HG03342 (cell line): ENCODE results near the gene SARM1.
"Not testable (repeated sequence)": the region's sequence is repeated elsewhere in the genome, so short reads cannot be mapped to it uniquely, and the experiment has no call there.

ENCODE experiments used
- ATAC-seq: cut with Tn5 transposase; IDR thresholded peaks from one replicate; pipeline ENCODE4 v1.9.1; 2021; ENCODE audit warnings: mild to moderate bottlenecking, moderate library complexity; ENCODE audit not compliant: unreplicated experiment

Gene SARM1

DNA sequence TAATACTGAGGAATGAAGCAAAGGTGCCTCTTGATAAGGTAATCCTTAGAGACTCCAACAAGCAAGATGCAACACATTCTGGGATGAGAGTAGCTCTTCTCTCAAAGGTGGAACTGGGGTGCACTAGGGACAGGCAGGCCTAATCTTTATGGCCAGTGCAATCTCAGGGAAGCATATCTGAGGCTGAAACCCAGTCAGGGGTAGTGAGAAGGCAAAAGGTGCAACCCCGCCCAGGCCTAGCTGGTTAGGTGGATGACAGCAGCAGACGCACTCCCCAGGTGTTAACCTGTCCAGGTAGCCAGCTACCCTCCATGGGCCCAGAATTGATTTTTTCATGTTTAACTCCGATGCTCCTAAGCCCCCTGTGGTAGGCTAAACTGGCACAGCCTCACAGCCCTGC, 44.4 kb downstream of the SARM1 start:
- no peak for ATAC-seq

DNA sequence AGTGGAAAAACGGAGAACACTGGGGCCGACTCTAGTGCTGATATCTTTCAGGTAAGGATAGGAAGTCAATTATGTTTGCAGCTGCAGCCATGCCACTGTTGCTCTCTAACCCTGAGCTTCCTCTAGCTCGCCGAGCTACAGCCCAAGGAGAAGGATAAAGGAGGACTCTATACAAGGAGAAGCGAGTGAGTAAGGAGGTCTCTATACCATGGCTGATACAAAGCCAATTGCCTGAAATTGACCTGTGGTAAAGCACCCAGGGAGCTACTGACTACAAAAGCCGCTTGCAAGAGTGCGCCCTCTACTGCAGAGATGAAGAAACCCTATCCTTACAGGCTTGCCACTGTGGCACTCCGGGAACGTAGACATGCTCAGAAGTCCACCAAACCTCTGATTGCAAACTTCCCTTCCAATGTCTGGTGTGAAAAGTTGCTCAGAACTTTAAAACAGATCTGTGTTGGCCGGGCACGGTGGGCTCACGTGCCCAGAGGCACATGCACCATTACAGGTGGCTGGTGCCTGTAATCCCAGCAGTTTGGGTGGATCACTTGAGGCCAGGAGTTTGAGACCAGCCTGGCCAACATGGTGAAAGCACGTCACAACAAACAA, 45.3 kb downstream of the SARM1 start:
- no peak for ATAC-seq

DNA sequence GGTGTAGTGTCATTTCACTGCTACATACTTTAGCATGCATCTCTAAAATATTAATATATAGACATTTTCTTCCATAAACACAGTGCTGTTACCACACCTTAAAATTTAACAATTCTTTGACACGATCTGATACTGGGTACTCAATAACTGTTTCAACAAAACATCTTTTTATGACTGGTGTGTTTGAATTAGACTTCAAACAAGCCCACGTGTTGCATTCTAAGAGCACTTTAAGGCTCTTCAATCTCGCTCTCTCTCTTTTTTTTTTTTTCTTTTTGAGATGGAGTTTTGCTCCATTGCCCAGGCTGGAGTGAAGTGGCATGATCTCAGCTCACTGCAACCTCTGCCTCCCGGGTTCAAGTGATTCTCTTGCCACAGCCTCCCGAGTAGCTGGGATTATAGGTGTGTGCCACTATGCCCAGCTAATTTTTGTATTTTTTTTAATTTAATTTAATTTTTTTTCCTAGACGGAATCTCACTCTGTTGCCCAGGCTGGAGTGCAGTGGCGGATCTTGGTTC, 50.4 kb downstream of the SARM1 start:
- no peak for ATAC-seq

- no peak for ATAC-seq
These were observed 53.7 kb downstream of the SARM1 start for GRCh38 chr17:28425206-28425605.

DNA sequence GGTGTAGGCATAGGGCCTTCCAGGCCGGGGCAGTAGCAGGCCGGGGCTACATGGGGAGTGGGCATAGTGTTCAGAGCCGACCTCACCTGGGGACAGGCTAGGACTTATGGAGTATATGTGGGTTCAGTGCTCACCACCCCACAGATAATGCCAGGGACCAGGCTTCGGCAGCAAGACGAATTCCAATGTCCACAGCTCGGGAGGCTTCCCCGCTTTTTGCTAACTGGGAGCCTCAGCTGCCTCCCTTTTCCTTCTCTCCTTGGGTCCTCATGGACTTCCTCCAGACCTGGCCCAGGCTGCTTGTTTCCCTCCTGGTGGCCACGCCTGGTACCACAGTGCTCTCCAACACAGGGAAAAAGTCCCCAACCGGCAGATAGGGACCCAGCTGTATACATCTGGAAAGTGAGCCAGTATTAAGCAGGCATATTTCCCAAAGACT, 54.6 kb downstream of the SARM1 start:
- no peak for ATAC-seq

DNA sequence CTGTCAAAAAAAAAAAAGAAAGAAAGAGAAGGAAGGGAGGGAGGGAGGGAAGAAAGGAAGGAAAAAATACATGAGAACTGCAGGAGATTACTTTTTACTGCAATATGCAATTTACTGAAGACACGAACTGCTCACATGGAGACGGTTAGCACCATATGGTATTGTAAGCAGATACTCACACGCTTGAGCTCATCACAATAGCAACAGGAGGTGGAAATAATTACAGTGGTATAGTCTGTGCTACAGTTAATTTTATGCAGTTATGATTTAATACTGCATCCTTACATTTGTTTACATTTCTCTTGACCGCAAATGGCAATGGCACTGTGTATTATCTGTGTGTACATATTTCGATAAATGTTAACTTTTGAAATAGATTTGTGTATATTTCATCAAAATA, 55.9 kb downstream of the SARM1 start:
- ATAC-seq, result no peak

DNA sequence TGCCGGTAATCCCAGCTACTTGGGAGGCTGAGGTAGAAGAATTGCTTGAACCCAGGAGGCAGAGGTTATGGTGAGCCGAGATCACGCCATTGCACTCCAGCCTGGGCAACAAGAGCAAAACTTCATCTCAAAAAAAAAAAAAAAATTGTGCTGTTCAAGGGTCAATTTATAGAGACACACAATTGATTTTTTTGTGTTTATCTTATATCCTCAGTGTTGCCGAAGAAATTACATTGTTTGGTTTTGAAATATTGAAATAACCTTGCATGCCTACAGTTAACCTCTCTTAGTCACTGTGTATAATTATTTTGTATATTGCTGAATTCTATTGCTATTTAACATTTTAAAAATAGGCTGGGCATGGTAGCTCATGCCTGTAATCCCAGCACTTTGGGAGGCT, 56.5 kb downstream of the SARM1 start:
- ATAC-seq, result not testable (repeated sequence)

DNA sequence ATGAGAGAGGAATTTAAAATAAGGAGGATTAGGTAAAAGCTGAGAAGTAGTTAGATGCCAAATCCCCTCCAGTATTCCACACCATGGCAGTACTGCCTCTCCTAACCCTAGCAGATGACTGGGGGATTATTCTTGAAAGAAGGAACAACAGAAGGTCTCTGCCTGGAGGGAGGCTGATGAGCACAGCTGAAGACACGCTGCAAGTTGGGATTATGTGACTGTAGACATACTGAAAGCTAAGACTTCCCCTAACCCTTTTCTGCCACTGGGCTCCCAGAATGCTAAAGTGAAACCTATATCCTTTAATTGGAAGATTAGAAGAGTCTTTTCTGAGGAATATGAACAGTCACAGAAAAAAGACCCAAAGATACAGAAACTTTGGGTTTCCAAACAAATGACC, 62.2 kb downstream of the SARM1 start:
- ATAC-seq, result no peak

DNA sequence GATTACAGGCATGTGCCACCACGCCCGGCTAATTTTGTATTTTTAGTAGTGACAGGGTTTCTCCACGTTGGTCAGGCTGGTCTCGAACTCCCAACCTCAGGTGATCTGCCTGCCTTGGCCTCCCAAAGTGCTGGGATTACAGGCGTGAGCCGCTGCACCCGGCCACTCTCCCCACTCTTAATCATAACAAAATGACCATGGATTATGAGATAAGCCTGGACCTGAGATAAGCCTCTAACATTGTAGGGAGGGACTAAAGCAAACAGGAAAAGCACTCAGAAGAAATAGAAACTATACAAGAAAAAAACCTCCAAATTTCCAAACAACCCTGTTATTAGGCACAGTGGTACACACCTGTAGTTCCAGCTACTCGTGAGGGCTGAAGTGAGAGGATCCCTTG, 62.8 kb downstream of the SARM1 start:
- not testable (repeated sequence) for ATAC-seq

- no peak for ATAC-seq
These were observed 72.6 kb downstream of the SARM1 start for GRCh38 chr17:28443901-28444638.

DNA sequence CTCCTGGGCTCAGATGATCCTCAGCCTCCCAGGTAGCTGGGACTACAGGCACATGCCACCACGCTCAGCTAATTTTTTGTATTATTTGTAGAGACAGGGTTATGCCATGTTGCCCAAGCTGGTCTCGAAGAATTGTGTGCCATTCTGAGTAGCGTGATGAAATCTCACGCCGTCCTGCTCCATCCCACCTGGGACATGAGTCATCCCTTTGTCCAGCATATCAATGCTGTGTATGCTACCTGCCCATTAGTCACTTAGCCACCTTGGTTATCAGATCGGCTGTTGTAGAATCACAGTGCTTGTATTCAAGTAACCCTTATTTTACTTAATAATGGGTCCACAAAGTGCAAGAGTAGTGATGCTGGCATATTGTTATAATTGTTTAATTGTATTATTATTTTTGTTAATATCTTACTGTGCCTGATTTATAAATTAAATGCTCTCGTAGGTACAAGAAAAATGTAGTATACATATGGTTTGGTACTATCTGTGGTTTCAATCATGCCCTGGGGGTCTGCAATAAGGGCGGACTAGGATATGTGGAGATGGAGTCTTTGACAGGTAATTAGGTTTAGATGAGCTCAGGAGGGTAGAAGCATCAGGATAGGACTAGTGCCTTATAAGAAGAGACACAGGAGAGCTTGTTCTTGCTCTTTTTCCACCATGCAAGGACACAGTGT, 75.4 kb downstream of the SARM1 start:
- no peak for ATAC-seq

GRCh38 chr17:28447396-28447760, 75.9 kb downstream of the SARM1 start:
- no peak for ATAC-seq

- ATAC-seq, result no peak
These were observed 78.4 kb downstream of the SARM1 start for GRCh38 chr17:28449859-28450258.
